HL-60/S4 treated with phorbol 12-myristate 13-acetate at 8.2 ng/mL for 4 days and 3 days (cell line): Measurements from ENCODE around the gene ATP9B.
"Not testable (repeated sequence)": the region's sequence is repeated elsewhere in the genome, so short reads cannot be mapped to it uniquely, and the experiment has no call there.

Experiments
- in situ Hi-C: fragments of 300-500 bp; cut with MboI; formaldehyde crosslinking; loops from 2 replicates; pipeline ENCODE4 v1.15.0; 2022; ENCODE audit warnings: low sequenced_read_pairs

ATP9B gene

GRCh38 chr18:79375441-79376154 lies 306.4 kb downstream of the ATP9B start:
- in situ Hi-C loops = no loop called here

- in situ Hi-C loops = not testable (repeated sequence)
Measured at GRCh38 chr18:79376661-79377060, 307.5 kb downstream of the ATP9B start.

GRCh38 chr18:79377187-79377891 lies 308.1 kb downstream of the ATP9B start:
- in situ Hi-C loops = no loop called here

- in situ Hi-C loops = no loop called here
Measured at GRCh38 chr18:79378536-79379250, 309.5 kb downstream of the ATP9B start.

- in situ Hi-C loops = no loop called here
Measured at GRCh38 chr18:79379251-79379905, 310.2 kb downstream of the ATP9B start.

GRCh38 chr18:79379931-79380815 lies 311.0 kb downstream of the ATP9B start:
- in situ Hi-C loops = no loop called here

- in situ Hi-C loops = no loop called here
Measured at GRCh38 chr18:79380816-79381806, 311.9 kb downstream of the ATP9B start.

GRCh38 chr18:79381811-79382311 lies 312.7 kb downstream of the ATP9B start:
- in situ Hi-C loops = no loop called here

GRCh38 chr18:79382681-79383387 lies 313.6 kb downstream of the ATP9B start:
- in situ Hi-C loops = no loop called here

- in situ Hi-C loops = no loop called here
Measured at GRCh38 chr18:79383388-79384056, 314.3 kb downstream of the ATP9B start.

- in situ Hi-C loops = no loop called here
Measured at GRCh38 chr18:79384151-79384807, 315.1 kb downstream of the ATP9B start.

GRCh38 chr18:79384834-79385233 lies 315.6 kb downstream of the ATP9B start:
- in situ Hi-C loops = no loop called here

GRCh38 chr18:79385326-79385707 lies 316.1 kb downstream of the ATP9B start:
- in situ Hi-C loops = no loop called here

GRCh38 chr18:79385708-79386341 lies 316.6 kb downstream of the ATP9B start:
- in situ Hi-C loops = no loop called here

GRCh38 chr18:79386547-79386946 lies 317.4 kb downstream of the ATP9B start:
- in situ Hi-C loops = no loop called here

- in situ Hi-C loops = no loop called here
Measured at GRCh38 chr18:79387214-79387613, 318.0 kb downstream of the ATP9B start.

- in situ Hi-C loops = no loop called here
Measured at GRCh38 chr18:79387615-79388014, 318.4 kb downstream of the ATP9B start.
